H1 (cell line): ENCODE results near the gene SMIM41. TPM values are rescaled to one million over a fixed set of nuclear protein-coding genes. Genes with fewer than 3 reads are reported as not detected.

Experiments
- CREB1 ChIP-seq: IDR thresholded peaks from 2 replicates; pipeline ENCODE4 v1.6.1; 2012; ENCODE audit warnings: inconsistent platforms
- HDAC6 ChIP-seq: IDR thresholded peaks from one replicate; pipeline ENCODE4 v1.7.1; 2012; ENCODE audit warnings: low read depth, mild to moderate bottlenecking, inconsistent platforms, low read length, moderate library complexity
- KDM1A ChIP-seq: fragments of 200-600, 300-600 bp; sonication (generic); IDR thresholded peaks from 2 replicates; pipeline ENCODE4 v1.7.1; 2016; ENCODE audit warnings: mild to moderate bottlenecking, low read length, borderline replicate concordance
- PHF8 ChIP-seq: fragments of 200-600 bp; sonication (generic); conservative IDR thresholded peaks from 2 replicates; pipeline ENCODE4 v1.7.1; 2012; ENCODE audit warnings: low read depth, mild to moderate bottlenecking, inconsistent platforms, low read length, moderate library complexity
- POLR2A ChIP-seq, 2 experiments: IDR thresholded peaks; 1 replicate in 1 of 2; 2 replicates in 1 of 2; pipeline ENCODE4 v1.6.1; 2011; ENCODE audit warnings: low read depth in 2 of 2, low read length in 2 of 2, mild to moderate bottlenecking in 2 of 2; ENCODE audit errors: control extremely low read depth in 1 of 2
- RAD21 ChIP-seq, 2 experiments: IDR thresholded peaks in 1 of 2; conservative IDR thresholded peaks in 1 of 2; 2 replicates each; pipeline ENCODE4 v1.6.1; 2011; ENCODE audit warnings: low read depth in 2 of 2, low read length in 2 of 2, improper control_type of control experiment in 1 of 2, inconsistent platforms in 1 of 2, mild to moderate bottlenecking in 1 of 2, moderate library complexity in 1 of 2
- SIRT6 ChIP-seq: IDR thresholded peaks from one replicate; pipeline ENCODE4 v1.7.1; 2012; ENCODE audit warnings: low read length, inconsistent platforms
- SRF ChIP-seq: IDR thresholded peaks from 2 replicates; pipeline ENCODE4 v1.6.1; 2011; ENCODE audit warnings: mild to moderate bottlenecking, low read depth, low read length, moderate library complexity
- SUZ12 ChIP-seq: fragments of 200-600 bp; sonication (generic); IDR thresholded peaks from 2 replicates; pipeline ENCODE4 v1.6.1; 2012; ENCODE audit warnings: mild to moderate bottlenecking, inconsistent platforms, low read length, moderate library complexity, mixed read lengths
- TCF12 ChIP-seq: IDR thresholded peaks from 2 replicates; pipeline ENCODE4 v1.6.1; 2011; ENCODE audit warnings: low read depth, mild to moderate bottlenecking, low read length
- polyA plus RNA-seq, 7 experiments: library from polyadenylated mRNA; depleted of rRNA in 3 of 7; stranded (reverse) in 5 of 7; unstranded in 2 of 7; fragments of >200 nt in 5 of 7; fragments of 200-250 nt in 2 of 7; gene quantifications; 1 replicate in 5 of 7; 2 replicates in 1 of 7; 4 replicates in 1 of 7; pipeline versions ENCODE4 v1.2.1 to v1.2.3, GENCODE V29; 2011 to 2013; ENCODE audit warnings: missing spikeins in 2 of 7, mixed read lengths in 2 of 7
- total RNA-seq: library from RNA; stranded (reverse); fragmentation: NEBNext Ultra II Directional; extraction: Animal tissue kit (Norgen Biotek cat#: 25700); gene quantifications from 2 replicates; pipeline ENCODE4 v1.2.1, GENCODE V29; 2021
- TF ChIP-seq, protein P1 (sequence below): IDR thresholded peaks from 2 replicates; pipeline ENCODE4 v1.6.1; 2012; ENCODE audit warnings: inconsistent platforms

SMIM41 gene
- total and polyA plus RNA-seq, 2 of the 8 experiments (the other 6 are each of a cell fraction or from before 2014, with no cell fraction given), result 0.28 to 0.98 TPM

- no peak for TF ChIP-seq SUZ12
- no peak for TF ChIP-seq KDM1A
- TF ChIP-seq SRF, result peak; percentile 94
- no peak for TF ChIP-seq SIRT6
- TF ChIP-seq, protein P1, sequence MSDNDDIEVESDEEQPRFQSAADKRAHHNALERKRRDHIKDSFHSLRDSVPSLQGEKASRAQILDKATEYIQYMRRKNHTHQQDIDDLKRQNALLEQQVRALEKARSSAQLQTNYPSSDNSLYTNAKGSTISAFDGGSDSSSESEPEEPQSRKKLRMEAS, result no peak
- TF ChIP-seq RAD21 (IDR thresholded peaks at IDR 0.05 in 1 of 2, conservative IDR thresholded peaks at IDR 0.05 in 1 of 2; ENCODE audit: low read depth in 2 of 2, low read length in 2 of 2), result no peak
- TF ChIP-seq TCF12, result no peak
- 0 out of 3 replicates have a peak, but pooled peaks of 1 of the 2 experiments have one; percentile 31 for TF ChIP-seq POLR2A (IDR thresholded peaks at IDR 0.05; ENCODE audit: control extremely low read depth in 1 of 2, low read depth in 2 of 2, low read length in 2 of 2)
- no peak for TF ChIP-seq PHF8
- TF ChIP-seq HDAC6, result no peak
- 0 out of 2 replicates have a peak, but pooled peaks have one; percentile 24 for TF ChIP-seq CREB1
These were observed 69.1 kb downstream of the SMIM41 start (continued) for GRCh38 chr12:52148464-52149181.
